NOMO-1 treated with DMSO at 0.1 percent for 48 hours (cell line): ENCODE data around the gene RPS23.
A peak's percentile ranks its signal among the peaks of the same experiment; 100 is the strongest.

Experiments used
- DNase-seq: peaks from one replicate; lab custom pipeline; 2025; ENCODE audit not compliant: unreplicated experiment; lab: John Stamatoyannopoulos, UW

RPS23 gene

DNA sequence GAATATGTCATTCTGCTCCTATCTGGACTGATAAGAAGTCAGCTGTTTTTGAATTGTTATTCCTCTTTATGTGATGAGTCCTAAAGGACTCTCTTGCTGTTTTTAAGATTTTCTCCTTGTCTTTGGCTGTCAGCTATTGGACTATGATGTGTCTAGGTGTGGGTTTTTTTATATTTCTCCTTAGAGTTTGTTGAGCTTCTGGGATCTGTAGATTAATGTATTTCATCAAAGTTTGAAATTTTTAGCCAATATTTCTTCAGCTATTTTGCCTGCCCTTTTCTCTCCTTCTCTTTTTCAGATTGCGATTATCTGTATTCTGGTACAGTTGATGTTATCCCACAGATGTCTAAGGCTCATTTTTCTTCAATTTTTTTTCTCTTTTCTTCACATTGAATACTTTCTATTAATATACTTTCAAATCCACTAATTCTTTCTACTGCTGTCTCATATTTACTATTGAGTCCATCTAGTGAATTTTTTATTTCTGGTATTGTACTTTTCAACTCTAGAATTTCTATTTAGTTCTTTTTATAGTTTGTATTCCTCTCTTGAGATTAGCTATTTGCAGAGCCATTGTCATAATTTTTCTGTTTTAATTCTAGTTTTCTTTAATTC lies 31.1 kb downstream of the RPS23 start:
- DNase-seq = no peak

DNA sequence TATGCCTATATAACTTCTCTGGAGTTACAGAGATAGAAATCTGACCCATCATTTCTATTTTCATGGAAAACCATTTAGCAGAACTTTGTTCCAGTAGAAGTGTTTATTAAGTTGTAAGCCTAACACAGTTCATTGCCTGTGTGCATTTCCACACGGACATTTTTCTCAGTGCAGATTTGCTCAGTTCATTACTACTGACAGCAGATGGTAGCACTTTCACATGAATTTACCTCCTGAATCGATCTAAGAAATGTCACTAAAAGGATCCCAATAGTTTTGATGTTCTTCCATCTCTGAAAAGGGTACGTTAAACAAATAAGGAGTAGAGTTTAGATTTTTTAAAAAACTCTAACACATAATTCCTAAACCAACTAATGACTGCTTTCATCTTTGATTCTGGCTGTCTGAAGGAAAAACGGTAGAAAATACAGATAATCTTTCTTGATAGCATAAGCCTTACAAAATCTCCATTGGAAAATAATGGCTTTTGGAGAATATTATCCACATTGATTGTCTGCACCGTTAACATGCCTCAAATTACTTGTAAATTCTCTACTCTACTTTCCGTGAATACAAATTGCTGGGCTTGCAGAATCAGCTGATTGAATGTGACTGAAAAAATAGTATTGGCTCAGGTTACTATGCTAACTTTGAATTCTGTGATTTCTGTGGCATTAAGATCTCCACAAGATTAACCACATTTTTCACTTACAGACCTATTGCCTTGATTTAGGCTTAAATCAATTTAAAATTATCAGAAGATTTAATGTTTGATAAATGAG lies 33.1 kb downstream of the RPS23 start:
- DNase-seq = no peak

DNA sequence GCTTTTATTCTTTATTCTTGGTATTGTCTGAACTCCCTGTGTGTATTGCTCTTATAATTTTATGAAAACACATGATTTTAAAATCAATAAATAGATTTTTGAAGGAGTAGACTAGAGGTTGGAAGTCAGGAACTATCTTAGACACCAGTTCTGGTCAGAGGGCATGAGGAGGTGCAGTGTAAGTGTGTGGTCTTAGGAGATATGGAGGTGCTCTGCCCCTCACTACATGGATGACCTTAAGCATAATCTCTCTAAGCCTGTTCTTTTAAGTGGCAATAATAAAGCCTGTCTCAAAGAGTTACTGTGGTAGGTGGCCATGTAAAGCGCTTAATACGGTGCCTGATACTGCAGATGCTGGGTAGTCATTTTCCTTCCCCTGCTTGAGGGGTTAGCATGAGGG lies 34.0 kb downstream of the RPS23 start:
- DNase-seq = no peak

DNA sequence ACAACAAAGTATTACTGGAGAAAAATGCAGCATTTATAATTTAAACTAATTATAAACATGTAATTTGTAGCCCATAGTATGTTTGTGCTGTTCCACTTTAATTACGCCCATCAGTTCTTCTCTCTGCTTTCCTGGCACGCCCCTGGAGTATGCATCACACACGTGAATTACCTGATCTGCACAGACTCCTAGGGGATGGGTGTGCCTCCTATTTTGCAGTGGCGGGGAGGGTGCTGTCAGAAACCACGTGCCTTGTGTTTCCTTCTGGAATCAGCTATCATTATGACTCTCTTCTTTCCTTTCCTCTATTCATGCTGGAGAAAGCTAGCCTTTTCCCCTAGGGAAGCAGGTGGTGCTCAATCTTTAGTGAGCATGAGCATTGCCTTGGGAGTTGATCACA lies 43.3 kb downstream of the RPS23 start:
- no peak for DNase-seq

DNA sequence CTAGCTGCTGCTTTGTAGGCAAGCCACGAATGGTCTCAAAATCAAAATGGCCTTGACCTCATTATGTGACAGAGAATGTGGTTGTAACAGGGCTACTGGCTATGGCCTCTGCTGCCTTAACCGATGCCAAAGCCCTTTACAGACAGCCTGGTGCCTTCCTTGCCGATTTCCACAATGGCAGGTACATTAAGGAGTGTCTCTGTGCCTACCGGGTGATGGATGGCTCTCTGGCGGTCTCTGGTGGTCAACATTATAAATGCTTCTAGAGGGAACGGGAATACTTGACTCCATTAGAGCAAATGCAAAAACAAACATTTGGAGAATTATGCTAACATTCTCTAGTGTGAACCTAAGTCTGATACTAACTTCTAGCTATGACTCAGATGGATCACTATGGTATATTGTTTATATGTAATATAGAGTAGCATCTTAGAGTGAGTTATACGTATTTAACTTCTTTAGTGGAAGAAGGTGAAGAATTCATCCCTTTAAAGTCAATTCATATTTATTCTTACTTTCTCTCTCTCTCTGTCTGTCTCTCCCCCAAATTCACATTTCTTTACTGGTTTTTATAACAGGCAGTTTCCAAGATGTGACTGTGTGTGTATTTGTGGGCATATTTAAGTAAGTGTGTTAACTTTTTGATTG lies 52.5 kb downstream of the RPS23 start:
- DNase-seq = peak; percentile 43
